ENCODE measurements around the gene SLC1A1.

DNA sequence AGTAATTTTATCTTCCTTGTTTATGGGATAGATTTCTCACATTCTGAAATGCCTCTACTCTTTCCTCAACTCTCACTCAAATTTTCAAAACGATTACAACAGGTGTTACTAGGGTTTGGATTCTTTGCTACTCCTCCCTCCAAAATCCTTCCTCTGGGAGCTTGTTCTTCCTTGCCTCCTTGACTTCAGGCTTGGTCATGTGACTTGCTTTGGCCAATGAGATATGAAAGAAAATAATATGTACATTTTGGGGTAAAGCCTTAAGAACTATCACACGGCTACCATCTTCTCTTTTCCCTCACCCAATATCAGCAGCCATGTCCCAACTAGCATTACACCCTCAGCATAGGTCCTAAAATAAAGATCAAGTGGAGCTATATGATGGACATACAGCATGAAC, 28.8 kb upstream of the SLC1A1 start:
- no peak for TF ChIP-seq ZNF138 (CRISPR knock-in tag; conservative IDR thresholded peaks at IDR 0.05)
- peak; percentile 21; the same call in 1 of the 2 replicates for TF ChIP-seq NFYB (CRISPR knock-in tag; conservative IDR thresholded peaks at IDR 0.05; ENCODE audit: low read depth)
- TF ChIP-seq JUN (CRISPR knock-in tag; IDR thresholded peaks at IDR 0.05) = no peak
- TF ChIP-seq, protein P1, sequence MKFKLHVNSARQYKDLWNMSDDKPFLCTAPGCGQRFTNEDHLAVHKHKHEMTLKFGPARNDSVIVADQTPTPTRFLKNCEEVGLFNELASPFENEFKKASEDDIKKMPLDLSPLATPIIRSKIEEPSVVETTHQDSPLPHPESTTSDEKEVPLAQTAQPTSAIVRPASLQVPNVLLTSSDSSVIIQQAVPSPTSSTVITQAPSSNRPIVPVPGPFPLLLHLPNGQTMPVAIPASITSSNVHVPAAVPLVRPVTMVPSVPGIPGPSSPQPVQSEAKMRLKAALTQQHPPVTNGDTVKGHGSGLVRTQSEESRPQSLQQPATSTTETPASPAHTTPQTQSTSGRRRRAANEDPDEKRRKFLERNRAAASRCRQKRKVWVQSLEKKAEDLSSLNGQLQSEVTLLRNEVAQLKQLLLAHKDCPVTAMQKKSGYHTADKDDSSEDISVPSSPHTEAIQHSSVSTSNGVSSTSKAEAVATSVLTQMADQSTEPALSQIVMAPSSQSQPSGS (CRISPR knock-in tag; IDR thresholded peaks at IDR 0.05; ENCODE audit: borderline replicate concordance, low read depth) = no peak
- TF ChIP-seq, protein P2, sequence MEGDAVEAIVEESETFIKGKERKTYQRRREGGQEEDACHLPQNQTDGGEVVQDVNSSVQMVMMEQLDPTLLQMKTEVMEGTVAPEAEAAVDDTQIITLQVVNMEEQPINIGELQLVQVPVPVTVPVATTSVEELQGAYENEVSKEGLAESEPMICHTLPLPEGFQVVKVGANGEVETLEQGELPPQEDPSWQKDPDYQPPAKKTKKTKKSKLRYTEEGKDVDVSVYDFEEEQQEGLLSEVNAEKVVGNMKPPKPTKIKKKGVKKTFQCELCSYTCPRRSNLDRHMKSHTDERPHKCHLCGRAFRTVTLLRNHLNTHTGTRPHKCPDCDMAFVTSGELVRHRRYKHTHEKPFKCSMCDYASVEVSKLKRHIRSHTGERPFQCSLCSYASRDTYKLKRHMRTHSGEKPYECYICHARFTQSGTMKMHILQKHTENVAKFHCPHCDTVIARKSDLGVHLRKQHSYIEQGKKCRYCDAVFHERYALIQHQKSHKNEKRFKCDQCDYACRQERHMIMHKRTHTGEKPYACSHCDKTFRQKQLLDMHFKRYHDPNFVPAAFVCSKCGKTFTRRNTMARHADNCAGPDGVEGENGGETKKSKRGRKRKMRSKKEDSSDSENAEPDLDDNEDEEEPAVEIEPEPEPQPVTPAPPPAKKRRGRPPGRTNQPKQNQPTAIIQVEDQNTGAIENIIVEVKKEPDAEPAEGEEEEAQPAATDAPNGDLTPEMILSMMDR (IDR thresholded peaks at IDR 0.05) = no peak
- no peak for TF ChIP-seq TP53 (CRISPR knock-in tag; IDR thresholded peaks at IDR 0.05)
- no peak for TF ChIP-seq FOXJ3 (CRISPR knock-in tag; IDR thresholded peaks at IDR 0.05; ENCODE audit: borderline replicate concordance)
- no peak for TF ChIP-seq ELF4 (CRISPR knock-in tag; IDR thresholded peaks at IDR 0.05; ENCODE audit: low read depth)
- TF ChIP-seq ETV6 (CRISPR knock-in tag; IDR thresholded peaks at IDR 0.05) = no peak
- TF ChIP-seq, protein P3, sequence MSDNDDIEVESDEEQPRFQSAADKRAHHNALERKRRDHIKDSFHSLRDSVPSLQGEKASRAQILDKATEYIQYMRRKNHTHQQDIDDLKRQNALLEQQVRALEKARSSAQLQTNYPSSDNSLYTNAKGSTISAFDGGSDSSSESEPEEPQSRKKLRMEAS (CRISPR knock-in tag; IDR thresholded peaks at IDR 0.05) = no peak
- TF ChIP-seq, protein P4, sequence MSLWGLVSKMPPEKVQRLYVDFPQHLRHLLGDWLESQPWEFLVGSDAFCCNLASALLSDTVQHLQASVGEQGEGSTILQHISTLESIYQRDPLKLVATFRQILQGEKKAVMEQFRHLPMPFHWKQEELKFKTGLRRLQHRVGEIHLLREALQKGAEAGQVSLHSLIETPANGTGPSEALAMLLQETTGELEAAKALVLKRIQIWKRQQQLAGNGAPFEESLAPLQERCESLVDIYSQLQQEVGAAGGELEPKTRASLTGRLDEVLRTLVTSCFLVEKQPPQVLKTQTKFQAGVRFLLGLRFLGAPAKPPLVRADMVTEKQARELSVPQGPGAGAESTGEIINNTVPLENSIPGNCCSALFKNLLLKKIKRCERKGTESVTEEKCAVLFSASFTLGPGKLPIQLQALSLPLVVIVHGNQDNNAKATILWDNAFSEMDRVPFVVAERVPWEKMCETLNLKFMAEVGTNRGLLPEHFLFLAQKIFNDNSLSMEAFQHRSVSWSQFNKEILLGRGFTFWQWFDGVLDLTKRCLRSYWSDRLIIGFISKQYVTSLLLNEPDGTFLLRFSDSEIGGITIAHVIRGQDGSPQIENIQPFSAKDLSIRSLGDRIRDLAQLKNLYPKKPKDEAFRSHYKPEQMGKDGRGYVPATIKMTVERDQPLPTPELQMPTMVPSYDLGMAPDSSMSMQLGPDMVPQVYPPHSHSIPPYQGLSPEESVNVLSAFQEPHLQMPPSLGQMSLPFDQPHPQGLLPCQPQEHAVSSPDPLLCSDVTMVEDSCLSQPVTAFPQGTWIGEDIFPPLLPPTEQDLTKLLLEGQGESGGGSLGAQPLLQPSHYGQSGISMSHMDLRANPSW (CRISPR knock-in tag; conservative IDR thresholded peaks at IDR 0.05; ENCODE audit: low read depth) = no peak
- TF ChIP-seq CREB1 (CRISPR knock-in tag; IDR thresholded peaks at IDR 0.05) = no peak
- TF ChIP-seq, protein P5, sequence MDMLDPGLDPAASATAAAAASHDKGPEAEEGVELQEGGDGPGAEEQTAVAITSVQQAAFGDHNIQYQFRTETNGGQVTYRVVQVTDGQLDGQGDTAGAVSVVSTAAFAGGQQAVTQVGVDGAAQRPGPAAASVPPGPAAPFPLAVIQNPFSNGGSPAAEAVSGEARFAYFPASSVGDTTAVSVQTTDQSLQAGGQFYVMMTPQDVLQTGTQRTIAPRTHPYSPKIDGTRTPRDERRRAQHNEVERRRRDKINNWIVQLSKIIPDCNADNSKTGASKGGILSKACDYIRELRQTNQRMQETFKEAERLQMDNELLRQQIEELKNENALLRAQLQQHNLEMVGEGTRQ (CRISPR knock-in tag; IDR thresholded peaks at IDR 0.05) = no peak
